ENCODE data around the gene TCF25. TPM values are rescaled to one million over a fixed set of nuclear protein-coding genes. Genes with fewer than 3 reads are reported as not detected.

Gene TCF25
- total RNA-seq, 4 donors from 2014 or later = 79.7 to 124 (median 101) TPM

DNA sequence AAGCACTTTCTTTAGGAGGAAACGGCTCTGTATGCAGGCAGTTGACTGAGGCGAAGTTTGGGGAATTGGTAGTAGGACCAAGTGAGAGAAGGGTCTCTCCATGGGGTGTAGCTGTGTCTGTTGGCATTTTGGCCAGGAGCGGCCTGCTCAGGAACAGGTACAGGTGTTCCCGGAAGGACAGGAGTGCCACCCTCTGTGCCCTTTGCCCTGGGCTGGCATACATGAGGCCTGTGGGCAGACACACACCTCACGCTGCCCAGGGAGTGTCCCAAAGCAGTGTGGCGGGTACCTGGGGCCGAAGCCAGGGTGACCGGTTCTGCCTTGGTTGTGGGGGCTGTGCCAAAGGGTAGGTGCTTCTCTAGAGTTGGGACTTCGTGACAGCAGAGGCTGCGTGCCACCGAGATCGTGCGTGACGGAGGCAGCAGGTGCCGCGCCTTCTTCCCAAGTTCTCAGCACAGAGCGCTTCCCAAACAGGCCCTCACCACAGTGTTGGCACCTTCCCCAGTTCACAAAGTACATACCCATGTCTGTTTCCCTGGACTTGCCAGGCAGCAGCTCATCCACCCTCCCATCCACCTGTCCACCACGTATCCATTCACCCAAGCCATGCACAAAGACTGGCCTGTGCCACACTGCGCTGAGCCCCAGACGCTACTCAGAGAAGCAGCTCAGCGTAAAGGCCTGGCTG lies 19.9 kb upstream of the TCF25 start:
- Histone ChIP-seq H3K4me3 (no peak overlapping the region), H3K27me3 (no peaks in the 10 kb centered on the region), H3K9me3 (no peaks in the 10 kb centered on the region), H3K36me3 (no peaks in the 10 kb centered on the region), H3K4me1 (no peaks in the 10 kb centered on the region), H3K27ac (no peak overlapping the region)
- DNase-seq = no peak
- intact Hi-C loops (cut with DNase I) = no loop called here
- TF ChIP-seq POLR2A (IDR thresholded peaks at IDR 0.05) = no peak
- TF ChIP-seq, protein P1, sequence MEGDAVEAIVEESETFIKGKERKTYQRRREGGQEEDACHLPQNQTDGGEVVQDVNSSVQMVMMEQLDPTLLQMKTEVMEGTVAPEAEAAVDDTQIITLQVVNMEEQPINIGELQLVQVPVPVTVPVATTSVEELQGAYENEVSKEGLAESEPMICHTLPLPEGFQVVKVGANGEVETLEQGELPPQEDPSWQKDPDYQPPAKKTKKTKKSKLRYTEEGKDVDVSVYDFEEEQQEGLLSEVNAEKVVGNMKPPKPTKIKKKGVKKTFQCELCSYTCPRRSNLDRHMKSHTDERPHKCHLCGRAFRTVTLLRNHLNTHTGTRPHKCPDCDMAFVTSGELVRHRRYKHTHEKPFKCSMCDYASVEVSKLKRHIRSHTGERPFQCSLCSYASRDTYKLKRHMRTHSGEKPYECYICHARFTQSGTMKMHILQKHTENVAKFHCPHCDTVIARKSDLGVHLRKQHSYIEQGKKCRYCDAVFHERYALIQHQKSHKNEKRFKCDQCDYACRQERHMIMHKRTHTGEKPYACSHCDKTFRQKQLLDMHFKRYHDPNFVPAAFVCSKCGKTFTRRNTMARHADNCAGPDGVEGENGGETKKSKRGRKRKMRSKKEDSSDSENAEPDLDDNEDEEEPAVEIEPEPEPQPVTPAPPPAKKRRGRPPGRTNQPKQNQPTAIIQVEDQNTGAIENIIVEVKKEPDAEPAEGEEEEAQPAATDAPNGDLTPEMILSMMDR (IDR thresholded peaks at IDR 0.05) = no peak
- 91 to 92% methylated on average over 11 to 12 of the region's 21 CpGs for WGBS, 2 donors

- Histone ChIP-seq H3K27me3 (no peaks in the 10 kb centered on the region), H3K4me1 (peaks cover 0 to under 1% (median 0%) of the 10 kb centered on the region in 3 donors), H3K36me3 (no peaks in the 10 kb centered on the region), H3K27ac (no peak overlapping the region), H3K4me3 (no peak overlapping the region), H3K9me3 (no peaks in the 10 kb centered on the region)
- no peak for DNase-seq
- WGBS, 2 donors = 73 to 83% methylated on average over 6 to 13 of the region's 26 CpGs
- TF ChIP-seq, protein P1 (IDR thresholded peaks at IDR 0.05) = no peak
- no peak for TF ChIP-seq POLR2A (IDR thresholded peaks at IDR 0.05)
- intact Hi-C loops (cut with DNase I) = loop anchor here (5.0 kb wide), 1 partner anchor 148 kb away; no protein-coding TSS in a partner anchor
These were observed 18.0 kb upstream of the TCF25 start for GRCh38 chr16:89855301-89855945.

GRCh38 chr16:89855986-89856385 lies 17.4 kb upstream of the TCF25 start:
- DNase-seq = no peak
- no peaks in the 10 kb centered on the region for H3K9me3 ChIP-seq
- H3K4me3 ChIP-seq = no peak overlapping the region
- intact Hi-C loops (cut with DNase I) = loop anchor here (5.0 kb wide), 1 partner anchor 149 kb away; no protein-coding TSS in a partner anchor
- WGBS, 2 donors = 81% methylated on average over 3 of the region's 22 CpGs; no CpG with 5 or more reads in 1 of the 2 donors
- H3K4me1 ChIP-seq = peaks cover 0 to 4% (median 0%) of the 10 kb centered on the region in 3 donors
- no peak overlapping the region for H3K27ac ChIP-seq
- H3K27me3 ChIP-seq = no peaks in the 10 kb centered on the region
- TF ChIP-seq, protein P1 (IDR thresholded peaks at IDR 0.05) = no peak
- no peak for TF ChIP-seq POLR2A (IDR thresholded peaks at IDR 0.05)
- H3K36me3 ChIP-seq = no peaks in the 10 kb centered on the region

GRCh38 chr16:89858973-89859614 lies 14.3 kb upstream of the TCF25 start:
- intact Hi-C loops (cut with DNase I) = loop anchor here (5.0 kb wide), 1 partner anchor 152 kb away; no protein-coding TSS in a partner anchor
- TF ChIP-seq POLR2A (IDR thresholded peaks at IDR 0.05) = no peak
- TF ChIP-seq, protein P1 (IDR thresholded peaks at IDR 0.05) = no peak
- Histone ChIP-seq H3K4me3 (no peak overlapping the region), H3K27me3 (no peaks in the 10 kb centered on the region), H3K27ac (no peak overlapping the region), H3K4me1 (peaks cover 0 to 17% (median 10%) of the 10 kb centered on the region in 3 donors), H3K9me3 (no peaks in the 10 kb centered on the region), H3K36me3 (no peaks in the 10 kb centered on the region)
- 86 to 94% methylated on average over 4 to 6 of the region's 25 CpGs for WGBS, 2 donors
- DNase-seq = no peak

DNA sequence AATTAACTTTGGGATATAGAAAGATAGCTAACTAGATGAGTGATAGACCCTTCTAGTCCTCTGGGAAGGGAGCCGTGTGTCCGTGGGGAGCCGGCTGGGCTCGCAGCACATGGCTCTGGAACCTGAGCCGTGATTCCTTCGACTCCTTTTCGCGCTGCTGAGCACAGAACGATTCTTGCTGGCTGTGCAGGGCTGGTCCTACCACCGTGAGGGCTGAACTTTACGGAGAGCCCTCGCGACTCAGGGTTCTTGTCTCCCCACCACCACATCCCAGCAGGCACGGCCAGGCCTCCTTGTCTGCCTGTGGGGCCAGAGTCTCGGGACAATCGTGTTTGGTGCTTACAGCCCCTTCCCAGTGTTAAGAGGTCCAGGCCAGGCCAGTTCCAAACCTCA lies 13.8 kb upstream of the TCF25 start:
- Histone ChIP-seq H3K27me3 (no peaks in the 10 kb centered on the region), H3K4me3 (no peak overlapping the region), H3K9me3 (no peaks in the 10 kb centered on the region), H3K4me1 (peaks cover 0 to 22% (median 10%) of the 10 kb centered on the region in 3 donors), H3K36me3 (no peaks in the 10 kb centered on the region), H3K27ac (no peak overlapping the region)
- no peak for DNase-seq
- TF ChIP-seq POLR2A (IDR thresholded peaks at IDR 0.05) = no peak
- TF ChIP-seq, protein P1 (IDR thresholded peaks at IDR 0.05) = no peak
- intact Hi-C loops (cut with DNase I) = loop anchor here (5.0 kb wide), 1 partner anchor 152 kb away; no protein-coding TSS in a partner anchor
- 89 to 93% methylated on average over 11 to 13 of the region's 16 CpGs for WGBS, 2 donors

Data from esophagus squamous epithelium (tissue), 5 donors.